ENCODE measurements around the gene RAD50. TPM values are rescaled to one million over a fixed set of nuclear protein-coding genes. Genes with fewer than 3 reads are reported as not detected.

RAD50 gene
- total and polyA plus RNA-seq, 2 of the 4 experiments (the other 2 are of a cell fraction) = 5.2 to 6.2 TPM

- Histone ChIP-seq H4K20me1 (ENCODE audit: insufficient read depth, low read length) (no peaks in the 10 kb centered on the region), H3K4me1 (ENCODE audit: control insufficient read depth, insufficient read depth, low read length) (no peaks in the 10 kb centered on the region), H2AK9ac (replicated peaks; ENCODE audit: low read depth, low read length, poor library complexity) (no peak overlapping the region), H3K56ac (ENCODE audit: extremely low read depth, insufficient read depth, low read length) (no peak overlapping the region), H2BK120ac (ENCODE audit: low read depth, low read length) (no peak overlapping the region), H3K9me1 (ENCODE audit: insufficient read depth, low read length) (peaks cover 3% of the 10 kb centered on the region; the same call in 1 of the 2 replicates), H3K27ac (ENCODE audit: insufficient read depth, low read length) (no peak overlapping the region), H3K9me3 (ENCODE audit: control insufficient read depth, insufficient read depth, low read length) (peaks cover 6% of the 10 kb centered on the region; the same call in 1 of the 2 replicates), H4K8ac (ENCODE audit: low read depth in 2 of 2, low read length in 2 of 2) (no peak overlapping the region), H3K4me3 (ENCODE audit: insufficient read depth, low read depth, low read length) (no peak overlapping the region), H2BK5ac (ENCODE audit: low read depth, low read length, poor library complexity, severe bottlenecking) (no peak overlapping the region), H3K4ac (ENCODE audit: low read depth, low read length) (no peak overlapping the region), H4K5ac (ENCODE audit: low read depth, low read length) (no peak overlapping the region), H3K18ac (ENCODE audit: low read depth, low read length) (no peak overlapping the region), H3K79me1 (ENCODE audit: low read depth in 1 of 2, low read length in 2 of 2) (no peaks in the 10 kb centered on the region), H3K4me2 (ENCODE audit: low read depth, low read length) (no peak overlapping the region), H2BK20ac (ENCODE audit: low read depth, low read length) (no peak overlapping the region), H3K9ac (ENCODE audit: low read depth, low read length) (no peak overlapping the region), H2BK15ac (ENCODE audit: low read depth, low read length) (no peak overlapping the region), H2AK5ac (ENCODE audit: low read depth, low read length) (no peak overlapping the region), H3K23ac (ENCODE audit: low read depth, low read length) (no peak overlapping the region), H4K91ac (ENCODE audit: insufficient read depth, low read depth, low read length) (no peak overlapping the region), H2AFZ (replicated peaks; ENCODE audit: low read length, poor library complexity) (no peak overlapping the region), H3K27me3 (ENCODE audit: control insufficient read depth, insufficient read depth, low read length) (peaks cover 11% of the 10 kb centered on the region; the same call in 1 of the 2 replicates), H3K36me3 (ENCODE audit: control insufficient read depth, insufficient read depth, low read length) (no peaks in the 10 kb centered on the region), H3K14ac (replicated peaks; ENCODE audit: low read depth, low read length) (no peak overlapping the region)
- ATAC-seq (ENCODE audit: low read depth) = no peak
- in situ Hi-C loops (cut with MboI; ENCODE audit: low sequenced_read_pairs) (no loop called here), intact Hi-C loops (cut with micrococcal nuclease) (no loop called here), dilution Hi-C loops (cut with HindIII; ENCODE audit: low sequenced_read_pairs, unreplicated experiment) (no loop called here)
- TF ChIP-seq NFE2L2 (IDR thresholded peaks at IDR 0.05; ENCODE audit: low read depth, low read length) (no peak), BHLHE40 (IDR thresholded peaks at IDR 0.05; ENCODE audit: low read depth, low read length) (no peak), SMC3 (IDR thresholded peaks at IDR 0.05; ENCODE audit: low read depth, low read length) (no peak), CEBPB (IDR thresholded peaks at IDR 0.05; ENCODE audit: low read depth, low read length) (no peak), FOS (IDR thresholded peaks at IDR 0.05; ENCODE audit: low read depth, low read length) (no peak), RAD21 (IDR thresholded peaks at IDR 0.05; ENCODE audit: low read length) (no peak), CHD1 (IDR thresholded peaks at IDR 0.05; ENCODE audit: low read depth, low read length) (no peak), MAFK (IDR thresholded peaks at IDR 0.05; ENCODE audit: low read depth, low read length) (no peak), RFX5 (IDR thresholded peaks at IDR 0.05; ENCODE audit: low read depth, low read length) (no peak), POLR2A (IDR thresholded peaks at IDR 0.05; ENCODE audit: low read depth, low read length) (no peak)
- TF ChIP-seq, protein P1, sequence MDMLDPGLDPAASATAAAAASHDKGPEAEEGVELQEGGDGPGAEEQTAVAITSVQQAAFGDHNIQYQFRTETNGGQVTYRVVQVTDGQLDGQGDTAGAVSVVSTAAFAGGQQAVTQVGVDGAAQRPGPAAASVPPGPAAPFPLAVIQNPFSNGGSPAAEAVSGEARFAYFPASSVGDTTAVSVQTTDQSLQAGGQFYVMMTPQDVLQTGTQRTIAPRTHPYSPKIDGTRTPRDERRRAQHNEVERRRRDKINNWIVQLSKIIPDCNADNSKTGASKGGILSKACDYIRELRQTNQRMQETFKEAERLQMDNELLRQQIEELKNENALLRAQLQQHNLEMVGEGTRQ (IDR thresholded peaks at IDR 0.05; ENCODE audit: low read depth, low read length) = no peak
- ChIA-PET POLR2A (ENCODE audit: unreplicated experiment) (no interaction called here), CTCF (no interaction called here)
- no peak for DNase-seq
- no TSS peak for BruUV-seq (replicated peaks)
- WGBS, 2 experiments (ENCODE audit: extremely low coverage in 2 of 2, insufficient read length in 1 of 2) = 65% methylated on average over 2 of the region's 7 CpGs; no CpG with 5 or more reads in 1 of the 2 experiments
Observed at GRCh38 chr5:132653716-132654115, 96.9 kb downstream of the RAD50 start.

All from IMR-90 (cell line).